Neutrophil (primary cell): Measurements from ENCODE around the gene CEBPE.

Experiments
- H3K27ac ChIP-seq: fragments of 200-600 bp; sonication (generic); 2 replicates; pipeline ENCODE4 v1.5.1; 2016; ENCODE audit warnings: mild to moderate bottlenecking, moderate library complexity
- H3K27me3 ChIP-seq: fragments of 200-600 bp; sonication (generic); 2 replicates; pipeline ENCODE4 v1.6.0; 2016; ENCODE audit warnings: mild to moderate bottlenecking
- H3K36me3 ChIP-seq: fragments of 200-600 bp; sonication (generic); 2 replicates; pipeline ENCODE4 v1.5.1; 2017
- H3K4me1 ChIP-seq, 2 experiments: fragments of 200-600 bp in 1 of 2; sonication (generic) in 1 of 2; 1 replicate in 1 of 2; 2 replicates in 1 of 2; pipeline versions ENCODE4 v1.5.1 to v1.6.1; 2013 to 2016; ENCODE audit warnings: low read depth in 1 of 2, low read length in 1 of 2, mild to moderate bottlenecking in 1 of 2, moderate library complexity in 1 of 2; ENCODE audit not compliant: control insufficient read depth in 1 of 2, insufficient read depth in 1 of 2
- H3K4me3 ChIP-seq, 2 experiments: fragments of 200-600 bp in 1 of 2; sonication (generic) in 1 of 2; 1 replicate in 1 of 2; 2 replicates in 1 of 2; pipeline ENCODE4 v1.5.1; 2013 to 2016; ENCODE audit warnings: low read depth in 1 of 2, low read length in 1 of 2, mild to moderate bottlenecking in 1 of 2, moderate library complexity in 1 of 2
- H3K9me3 ChIP-seq: fragments of 200-600 bp; sonication (generic); 2 replicates; pipeline ENCODE4 v1.5.1; 2016
- TF ChIP-seq, protein P1 (sequence below): fragments of 200-600 bp; sonication (generic); IDR thresholded peaks from 2 replicates; pipeline ENCODE4 v1.5.1; 2016; ENCODE audit warnings: antibody characterized with exemption

Gene CEBPE

DNA sequence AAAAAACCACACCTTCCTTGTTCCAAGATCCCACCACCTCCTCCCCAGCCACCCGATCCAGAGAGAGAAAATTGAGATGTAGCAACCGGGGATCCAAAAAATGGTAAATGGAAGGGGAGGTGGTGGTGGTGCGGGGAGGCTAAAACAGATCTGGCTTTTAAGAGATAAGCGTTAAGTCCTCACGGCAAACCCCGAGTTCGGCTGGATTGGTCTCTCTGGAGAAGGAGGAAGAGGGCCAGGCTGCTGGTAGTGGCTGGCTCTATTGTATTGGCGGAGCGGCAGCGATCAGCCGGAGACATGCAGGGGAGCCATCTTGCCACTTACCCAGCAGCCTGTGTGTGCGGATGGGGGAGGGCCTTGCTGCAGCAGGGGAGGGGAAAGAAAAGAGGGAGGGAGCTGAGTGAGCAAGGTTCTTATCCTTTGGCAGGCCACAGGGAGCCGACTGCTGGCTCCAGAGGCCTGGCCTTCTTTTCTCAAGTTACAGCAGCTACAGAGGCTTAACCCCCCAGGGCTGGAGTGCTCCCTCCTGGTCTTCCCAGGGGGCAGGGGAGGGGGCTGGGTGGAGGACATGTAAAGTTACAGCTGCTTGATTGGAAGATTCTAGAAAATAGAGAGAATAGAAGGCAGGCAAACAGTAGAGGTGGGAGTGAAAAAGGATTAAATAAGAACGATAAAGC lies 47.7 kb downstream of the CEBPE start:
- Histone ChIP-seq H3K4me3 (peak overlapping the region; percentile 30 to 39), H3K36me3 (peaks cover 80% of the 10 kb centered on the region), H3K9me3 (no peaks in the 10 kb centered on the region), H3K27me3 (no peaks in the 10 kb centered on the region), H3K27ac (peak overlapping the region; percentile 66), H3K4me1 (peaks cover 33 to 37% of the 10 kb centered on the region in 2 experiments)
- TF ChIP-seq, protein P1, sequence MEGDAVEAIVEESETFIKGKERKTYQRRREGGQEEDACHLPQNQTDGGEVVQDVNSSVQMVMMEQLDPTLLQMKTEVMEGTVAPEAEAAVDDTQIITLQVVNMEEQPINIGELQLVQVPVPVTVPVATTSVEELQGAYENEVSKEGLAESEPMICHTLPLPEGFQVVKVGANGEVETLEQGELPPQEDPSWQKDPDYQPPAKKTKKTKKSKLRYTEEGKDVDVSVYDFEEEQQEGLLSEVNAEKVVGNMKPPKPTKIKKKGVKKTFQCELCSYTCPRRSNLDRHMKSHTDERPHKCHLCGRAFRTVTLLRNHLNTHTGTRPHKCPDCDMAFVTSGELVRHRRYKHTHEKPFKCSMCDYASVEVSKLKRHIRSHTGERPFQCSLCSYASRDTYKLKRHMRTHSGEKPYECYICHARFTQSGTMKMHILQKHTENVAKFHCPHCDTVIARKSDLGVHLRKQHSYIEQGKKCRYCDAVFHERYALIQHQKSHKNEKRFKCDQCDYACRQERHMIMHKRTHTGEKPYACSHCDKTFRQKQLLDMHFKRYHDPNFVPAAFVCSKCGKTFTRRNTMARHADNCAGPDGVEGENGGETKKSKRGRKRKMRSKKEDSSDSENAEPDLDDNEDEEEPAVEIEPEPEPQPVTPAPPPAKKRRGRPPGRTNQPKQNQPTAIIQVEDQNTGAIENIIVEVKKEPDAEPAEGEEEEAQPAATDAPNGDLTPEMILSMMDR = no peak

DNA sequence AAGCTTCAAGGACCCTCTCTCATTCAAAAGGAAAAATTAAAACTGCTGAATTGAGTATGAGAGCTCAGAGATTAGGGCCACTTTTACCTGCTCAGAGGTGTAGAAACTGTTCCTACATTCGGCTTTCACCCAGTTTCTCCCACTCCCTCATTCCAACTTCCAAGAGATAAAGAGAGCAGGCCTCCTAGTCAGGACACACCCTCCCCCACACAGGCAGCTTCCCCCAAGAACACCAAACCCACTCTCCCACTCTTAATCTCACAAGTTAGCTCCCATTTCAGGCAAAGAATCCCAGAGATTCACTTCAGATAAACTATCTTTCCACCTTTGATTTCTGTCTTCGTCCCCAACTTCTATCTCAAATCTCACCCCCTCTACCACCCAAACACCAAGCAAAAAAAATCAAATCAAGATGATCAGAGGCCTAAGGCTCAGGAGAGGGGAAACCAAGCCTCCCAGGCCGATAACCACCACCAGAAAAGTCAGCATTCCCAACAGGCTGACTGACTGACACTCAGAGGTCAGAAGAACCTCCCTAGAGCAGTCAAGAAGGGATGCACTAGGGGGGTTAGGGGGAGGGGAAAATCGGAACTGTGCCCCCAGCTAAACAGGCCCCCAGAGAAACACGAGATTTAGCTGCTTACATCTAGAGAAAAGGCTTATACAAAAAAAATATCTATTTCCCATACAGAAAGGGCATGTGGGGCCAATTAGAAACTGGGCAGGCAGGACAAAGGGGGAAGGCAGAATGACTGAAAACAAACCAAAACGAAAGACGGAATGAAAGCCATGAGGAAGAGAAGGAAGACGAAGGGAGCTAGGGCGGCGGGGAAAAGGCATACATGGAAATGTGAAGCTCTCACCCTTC lies 48.6 kb downstream of the CEBPE start:
- Histone ChIP-seq H3K9me3 (no peaks in the 10 kb centered on the region), H3K36me3 (peaks cover 80% of the 10 kb centered on the region), H3K27me3 (no peaks in the 10 kb centered on the region), H3K4me3 (peak overlapping the region in 1 of 2 experiments; percentile 30), H3K27ac (peak overlapping the region; percentile 66), H3K4me1 (peaks cover 33 to 37% of the 10 kb centered on the region in 2 experiments)
- TF ChIP-seq, protein P1 = no peak

DNA sequence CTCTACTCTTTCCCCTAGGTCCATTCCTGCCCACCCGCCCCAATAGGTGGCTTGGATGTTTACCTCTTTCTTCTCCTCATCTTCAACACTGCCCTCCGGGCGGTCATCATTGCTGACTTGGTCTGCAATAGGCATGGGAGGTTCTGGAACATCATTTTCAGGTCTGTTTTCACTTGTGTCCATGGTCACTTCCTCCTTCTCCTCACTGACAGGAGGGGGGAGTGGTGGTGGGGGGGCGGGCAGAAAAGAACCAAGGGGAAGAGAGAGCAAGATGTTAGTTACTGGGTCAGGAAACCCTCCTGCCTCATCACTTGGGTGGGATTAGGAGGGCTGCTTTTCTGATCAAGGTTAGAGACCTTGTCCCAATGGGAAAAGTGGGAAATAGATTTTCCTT lies 49.6 kb downstream of the CEBPE start:
- no peak overlapping the region for H3K4me3 ChIP-seq
- H3K27ac ChIP-seq = peak overlapping the region; percentile 66
- no peaks in the 10 kb centered on the region for H3K9me3 ChIP-seq
- TF ChIP-seq, protein P1 = no peak
- H3K4me1 ChIP-seq = peaks cover 33 to 37% of the 10 kb centered on the region in 2 experiments
- no peaks in the 10 kb centered on the region for H3K27me3 ChIP-seq
- H3K36me3 ChIP-seq = peaks cover 79% of the 10 kb centered on the region

DNA sequence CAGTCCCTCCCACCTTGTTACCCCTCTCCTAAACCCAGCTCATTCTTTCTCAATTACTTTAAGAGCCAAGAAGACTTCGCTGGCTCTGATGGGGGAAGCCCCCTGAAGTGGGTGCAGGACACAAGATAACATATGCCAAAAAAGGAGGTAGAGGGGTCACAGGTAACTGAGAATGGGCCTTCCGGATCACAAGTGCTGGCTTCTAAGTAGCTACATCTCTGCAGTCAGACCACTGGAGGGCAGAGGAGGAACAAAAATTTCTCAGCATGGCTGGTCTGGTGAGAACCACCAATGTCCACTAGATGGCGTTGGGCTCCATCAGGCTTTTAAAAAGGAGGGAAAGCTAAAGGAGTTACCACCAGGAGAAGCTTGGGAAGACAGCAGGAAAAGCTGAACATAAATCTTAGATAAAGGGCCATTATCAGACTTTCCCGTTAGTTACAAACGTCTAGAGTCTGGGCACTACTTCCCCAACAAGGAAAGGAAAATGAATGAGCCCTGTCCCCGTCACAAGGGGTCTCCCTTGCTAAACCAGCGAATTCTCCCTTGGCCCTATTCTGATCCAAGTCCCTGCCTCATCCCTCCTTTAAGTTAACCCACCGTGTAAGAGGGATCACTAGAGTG lies 50.2 kb downstream of the CEBPE start:
- no peaks in the 10 kb centered on the region for H3K9me3 ChIP-seq
- peaks cover 33 to 37% of the 10 kb centered on the region in 2 experiments for H3K4me1 ChIP-seq
- TF ChIP-seq, protein P1 = peak; percentile 93
- no peak overlapping the region for H3K4me3 ChIP-seq
- H3K27ac ChIP-seq = peak overlapping the region; percentile 66
- peaks cover 79% of the 10 kb centered on the region for H3K36me3 ChIP-seq
- H3K27me3 ChIP-seq = no peaks in the 10 kb centered on the region

DNA sequence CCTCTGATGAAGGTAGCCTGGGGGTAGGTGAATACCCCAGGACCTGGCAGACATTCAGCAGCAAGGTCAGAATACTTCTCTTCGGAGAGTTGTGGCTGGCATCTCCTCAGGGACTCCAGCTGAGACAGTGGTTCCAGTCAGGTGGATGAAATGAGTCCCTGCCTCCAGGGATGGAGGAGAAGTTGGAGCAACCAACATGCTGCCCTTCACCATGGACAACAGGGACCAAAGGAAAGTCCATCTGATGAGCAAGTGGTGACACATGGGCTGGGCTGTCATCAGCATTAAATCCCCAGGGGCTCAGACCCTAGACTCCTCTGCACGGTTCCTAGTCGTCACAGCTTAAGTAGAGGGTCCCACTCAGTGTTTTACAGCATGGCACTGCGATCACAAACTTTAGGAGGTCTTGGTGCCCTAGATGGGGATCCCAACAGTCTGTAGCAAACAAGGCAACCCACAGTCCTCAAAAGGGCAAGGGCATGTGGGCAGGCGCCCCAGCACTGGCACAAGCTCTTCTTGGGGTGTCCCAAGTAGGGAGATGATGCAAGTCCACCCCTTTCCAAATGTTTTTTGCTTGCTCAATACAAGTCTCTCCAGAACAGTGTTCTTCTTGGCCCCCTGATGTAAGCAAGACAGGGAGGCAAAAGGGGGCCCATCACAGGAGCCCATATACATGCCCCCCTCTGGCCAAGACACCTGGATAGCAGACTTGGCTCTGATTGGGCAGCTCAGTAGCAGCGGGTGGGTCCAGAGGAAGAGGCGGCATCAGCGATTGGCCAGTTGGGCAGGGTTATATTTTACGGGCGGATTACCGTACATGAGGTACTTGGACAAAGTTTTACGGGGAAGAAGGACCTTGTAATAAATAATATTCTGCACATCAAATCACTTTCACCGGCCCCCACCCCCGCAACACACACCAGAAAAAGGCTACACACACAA lies 50.9 kb downstream of the CEBPE start:
- peaks cover 33 to 37% of the 10 kb centered on the region in 2 experiments for H3K4me1 ChIP-seq
- no peak overlapping the region for H3K4me3 ChIP-seq
- H3K27ac ChIP-seq = peak overlapping the region; percentile 66
- no peaks in the 10 kb centered on the region for H3K27me3 ChIP-seq
- no peaks in the 10 kb centered on the region for H3K9me3 ChIP-seq
- peaks cover 79% of the 10 kb centered on the region for H3K36me3 ChIP-seq
- TF ChIP-seq, protein P1 = no peak
